ENCODE results near the gene PRPF40A. TPM values are rescaled to one million over a fixed set of nuclear protein-coding genes. Genes with fewer than 3 reads are reported as not detected.

Gene PRPF40A
- total RNA-seq, result 150 and 169 TPM in 2 replicates

DNA sequence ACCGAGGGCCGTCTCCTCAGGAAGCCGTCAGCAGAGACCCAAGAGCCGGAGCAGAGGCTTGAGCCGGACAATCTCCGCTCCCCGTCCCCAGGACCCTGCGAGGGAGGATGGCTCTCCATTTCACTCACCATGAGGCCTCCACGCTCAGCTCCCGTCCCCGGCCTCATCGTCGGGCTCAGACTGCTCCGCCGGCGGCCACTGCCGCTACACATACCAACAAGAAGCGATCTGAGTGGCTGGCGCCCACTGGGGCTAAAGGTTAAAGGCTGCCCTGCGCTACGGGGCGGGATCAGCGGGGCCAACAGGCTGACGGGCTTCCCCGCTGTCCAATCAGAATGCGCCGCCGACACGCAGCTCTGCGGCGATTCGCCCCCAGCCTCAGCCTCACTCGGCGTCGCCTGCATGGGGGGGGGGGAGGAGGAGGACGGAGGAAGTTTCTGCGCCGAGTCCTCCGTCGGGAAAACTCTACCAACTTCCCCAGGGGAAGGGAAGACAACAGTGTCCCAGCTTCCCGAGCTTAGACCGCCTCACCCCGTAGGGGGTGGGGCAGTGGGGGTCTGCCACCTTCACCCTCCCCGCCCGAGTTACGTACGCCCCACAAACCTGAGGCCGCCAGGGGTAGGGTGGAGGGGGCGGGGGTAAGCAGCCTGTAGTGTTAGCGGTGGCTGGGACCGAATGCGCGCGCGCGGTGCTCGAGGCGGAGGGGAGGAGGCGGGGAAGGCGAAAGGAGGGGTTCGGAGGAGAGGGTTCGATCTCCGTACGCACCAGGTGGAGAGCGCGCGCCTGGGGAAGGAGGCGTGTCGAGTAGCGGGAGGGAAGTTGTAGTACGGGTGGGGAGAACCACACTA lies at the start of gene PRPF40A:
PRPF40A (minus strand) TSS at position 234 of the 848 bp plus-strand sequence; CDS start at position 212, 22 bp downstream.

DNA sequence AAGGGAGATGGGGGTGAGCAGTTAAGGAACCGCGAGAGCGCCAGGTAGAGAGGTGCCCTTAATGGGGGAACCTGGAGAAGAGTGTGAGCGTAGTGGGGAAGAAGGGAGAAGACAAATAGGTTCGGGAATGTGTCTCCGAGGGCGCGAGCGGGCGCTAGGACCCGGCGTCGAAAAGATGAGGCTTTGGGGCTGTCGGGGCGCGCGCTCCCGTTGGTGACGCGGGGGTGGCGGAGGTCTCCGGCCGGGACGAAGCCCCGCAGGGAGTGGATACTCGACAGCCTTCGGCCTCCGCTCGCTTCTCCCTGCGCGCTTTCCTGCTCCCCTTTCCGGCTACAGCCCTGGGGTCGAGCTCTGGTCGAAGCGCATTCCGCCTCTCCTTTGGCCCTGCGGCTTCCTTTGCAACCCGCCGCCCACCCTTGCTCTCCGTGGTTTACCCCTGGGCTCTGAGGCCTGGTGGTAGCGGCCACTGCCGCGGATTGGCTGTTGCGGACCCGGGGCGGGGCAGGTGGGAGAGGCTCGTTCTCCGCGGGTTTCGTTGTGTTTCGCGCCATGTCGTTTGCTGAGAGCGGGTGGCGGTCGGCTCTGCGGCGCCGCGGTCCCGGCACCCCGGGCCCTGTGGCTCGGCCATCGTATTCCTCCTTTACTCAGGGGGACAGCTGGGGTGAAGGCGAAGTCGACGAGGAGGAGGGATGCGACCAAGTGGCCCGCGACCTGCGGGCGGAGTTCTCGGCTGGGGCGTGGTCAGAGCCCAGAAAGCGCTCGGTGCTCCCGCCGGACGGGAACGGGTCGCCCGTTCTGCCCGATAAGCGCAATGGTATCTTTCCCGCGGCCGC lies 1.0 kb upstream of the PRPF40A start, which contains the start of gene ARL6IP6:
ARL6IP6 (plus strand) TSS at position 545 of the 833 bp plus-strand sequence; CDS start at position 550, 5 bp downstream.

Other genes with a start within 250 kb of the PRPF40A start
- gene ARL6IP6, start 1.2 kb upstream of the PRPF40A start, total RNA-seq, result 20.5 and 30.8 TPM in 2 replicates

All from nasal cavity respiratory epithelium epithelial cell of viscerocranial mucosa (primary cell).